Liver (tissue), 3 donors: ENCODE results near the gene TRMT2A.

Source experiments
- CTCF ChIP-seq: fragments of 150-350 bp; IDR thresholded peaks from 2 replicates; pipeline ENCODE4 v1.5.1; 2017; ENCODE audit warnings: improper control_type of control experiment, low read depth, low read length; ENCODE audit not compliant: missing input control
- EGR1 ChIP-seq, 2 donors: IDR thresholded peaks; 2 replicates each; pipeline ENCODE4 v1.6.1; 2016 to 2018; ENCODE audit warnings: antibody characterized with exemption in 2 of 2, low read depth in 2 of 2
- FOXA1 ChIP-seq: IDR thresholded peaks from 2 replicates; pipeline ENCODE4 v1.6.1; 2016; ENCODE audit warnings: antibody characterized with exemption
- MAX ChIP-seq: IDR thresholded peaks from 2 replicates; pipeline ENCODE4 v1.6.1; 2016; ENCODE audit warnings: antibody characterized with exemption
- RAD21 ChIP-seq, 2 donors: IDR thresholded peaks; 2 replicates each; pipeline ENCODE4 v1.6.1; 2016; ENCODE audit warnings: antibody characterized with exemption in 2 of 2, mild to moderate bottlenecking in 2 of 2
- REST ChIP-seq: IDR thresholded peaks from 2 replicates; pipeline ENCODE4 v1.6.1; 2016; ENCODE audit warnings: antibody characterized with exemption, mild to moderate bottlenecking
- YY1 ChIP-seq: IDR thresholded peaks from 2 replicates; pipeline ENCODE4 v1.6.1; 2016; ENCODE audit warnings: antibody characterized with exemption, mild to moderate bottlenecking
- ZBTB33 ChIP-seq: IDR thresholded peaks from 2 replicates; pipeline ENCODE4 v1.6.1; 2016; ENCODE audit warnings: antibody characterized with exemption
- donor health status: healthy.
- donor health status: healthy.

GRCh38 chr22:20062043-20062765 is 54.8 kb downstream of the TRMT2A start:
- TF ChIP-seq CTCF (no peak), ZBTB33 (no peak), EGR1 (IDR thresholded peaks at IDR 0.05; ENCODE audit: low read depth in 2 of 2) (no peak), RAD21 (IDR thresholded peaks at IDR 0.05) (no peak), MAX (no peak), YY1 (no peak), FOXA1 (no peak), REST (no peak)
